NAMALWA (cell line): ENCODE measurements around the gene ZNF408.
"Not testable (repeated sequence)": the region's sequence is repeated elsewhere in the genome, so short reads cannot be mapped to it uniquely, and the experiment has no call there.

Experiments
- DNase-seq: peaks from one replicate; pipeline ENCODE4 v3.0.0-alpha.2; 2015; ENCODE audit warnings: low spot score

Gene ZNF408

GRCh38 chr11:46697723-46698122, 3.1 kb upstream of the ZNF408 start:
- DNase-seq, result no peak

DNA sequence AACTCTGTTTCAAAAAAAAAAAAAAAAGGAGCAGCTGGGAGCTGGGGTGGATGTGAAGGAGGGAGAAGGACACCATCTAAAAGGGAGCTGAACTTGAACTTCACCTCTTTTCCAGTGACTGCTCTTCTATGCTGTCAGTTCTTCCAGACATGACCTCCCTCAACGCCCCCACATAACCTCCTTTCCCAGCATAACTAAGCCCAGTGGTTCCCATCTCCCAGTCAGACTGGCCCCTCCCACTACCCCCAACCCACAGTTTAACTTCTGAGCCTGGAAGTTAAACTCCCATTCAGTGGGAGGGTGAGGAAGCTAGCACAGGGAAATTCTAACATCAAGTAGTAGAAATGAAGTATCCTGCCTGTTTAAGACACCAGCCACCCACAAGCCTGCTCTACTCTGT, 2.2 kb upstream of the ZNF408 start:
- DNase-seq, result no peak

GRCh38 chr11:46701078-46701654, 335 bp downstream of the ZNF408 start:
- DNase-seq, result peak; percentile 15

GRCh38 chr11:46705070-46705688, 4.3 kb downstream of the ZNF408 start:
- no peak for DNase-seq

DNA sequence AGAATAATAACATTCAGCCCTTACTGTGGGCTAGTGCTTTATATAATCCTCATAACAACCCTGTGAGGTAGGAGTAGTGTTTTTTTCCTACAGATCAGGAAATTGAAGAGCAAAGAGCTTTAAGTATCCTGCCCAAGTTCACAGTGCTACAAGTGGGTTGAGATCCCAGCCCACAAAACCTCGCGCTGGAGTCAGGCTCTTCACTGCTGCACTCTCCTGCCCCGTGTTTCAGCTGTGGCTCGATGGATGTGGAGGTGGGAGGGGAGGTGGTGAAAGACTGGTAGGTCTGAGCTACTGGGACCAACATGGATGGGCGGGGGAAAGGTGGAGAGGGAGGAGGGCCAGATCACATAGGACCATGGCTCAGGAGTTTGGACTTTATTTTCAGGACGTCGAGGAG, 6.1 kb downstream of the ZNF408 start:
- no peak for DNase-seq

DNA sequence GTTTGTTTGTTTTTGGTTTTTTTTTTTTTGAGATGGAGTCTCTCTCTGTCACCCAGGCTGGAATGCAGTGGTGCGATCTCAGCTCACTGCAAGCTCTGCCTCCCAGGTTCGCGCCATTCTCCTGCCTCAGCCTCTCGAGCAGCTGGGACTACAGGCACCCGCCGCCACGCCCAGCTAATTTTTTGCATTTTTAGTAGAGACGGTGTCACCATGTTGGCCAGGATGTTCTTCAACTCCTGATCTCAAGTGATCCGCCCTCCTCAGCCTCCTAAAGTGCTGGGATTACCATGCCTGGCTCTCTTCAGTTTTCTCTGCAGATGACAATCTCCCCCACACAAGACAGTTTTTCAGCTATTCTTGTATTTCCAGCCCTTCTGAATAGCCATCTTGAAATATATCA, 8.5 kb downstream of the ZNF408 start:
- not testable (repeated sequence) for DNase-seq

DNA sequence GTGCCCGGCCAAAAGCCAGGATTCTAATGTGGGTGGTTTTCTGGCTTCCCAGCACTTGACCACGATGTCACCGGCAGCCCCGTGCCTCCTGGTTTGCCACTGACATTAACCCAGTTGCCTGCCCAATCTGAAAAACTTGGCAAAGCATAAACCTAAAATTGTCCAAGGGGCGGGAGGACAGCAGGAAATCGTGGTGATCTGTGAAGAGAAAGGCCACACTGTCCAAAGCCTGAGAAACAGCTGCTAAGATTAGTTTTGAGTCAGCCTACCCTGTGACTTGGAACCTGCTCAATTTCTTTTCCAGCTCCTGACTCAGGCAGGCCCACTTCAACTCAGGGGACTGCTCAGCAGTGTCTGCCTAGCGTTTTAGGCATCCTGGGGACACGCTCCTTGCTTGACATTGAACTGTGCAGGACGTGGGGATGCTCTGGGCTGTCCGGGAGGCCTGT, 10.0 kb downstream of the ZNF408 start:
- DNase-seq, result no peak

- DNase-seq, result no peak
These were observed 10.5 kb downstream of the ZNF408 start for GRCh38 chr11:46711303-46711702.

GRCh38 chr11:46712874-46713576, 12.2 kb downstream of the ZNF408 start:
- no peak for DNase-seq

- not testable (repeated sequence) for DNase-seq
These were observed 17.0 kb downstream of the ZNF408 start for GRCh38 chr11:46717825-46718154.

DNA sequence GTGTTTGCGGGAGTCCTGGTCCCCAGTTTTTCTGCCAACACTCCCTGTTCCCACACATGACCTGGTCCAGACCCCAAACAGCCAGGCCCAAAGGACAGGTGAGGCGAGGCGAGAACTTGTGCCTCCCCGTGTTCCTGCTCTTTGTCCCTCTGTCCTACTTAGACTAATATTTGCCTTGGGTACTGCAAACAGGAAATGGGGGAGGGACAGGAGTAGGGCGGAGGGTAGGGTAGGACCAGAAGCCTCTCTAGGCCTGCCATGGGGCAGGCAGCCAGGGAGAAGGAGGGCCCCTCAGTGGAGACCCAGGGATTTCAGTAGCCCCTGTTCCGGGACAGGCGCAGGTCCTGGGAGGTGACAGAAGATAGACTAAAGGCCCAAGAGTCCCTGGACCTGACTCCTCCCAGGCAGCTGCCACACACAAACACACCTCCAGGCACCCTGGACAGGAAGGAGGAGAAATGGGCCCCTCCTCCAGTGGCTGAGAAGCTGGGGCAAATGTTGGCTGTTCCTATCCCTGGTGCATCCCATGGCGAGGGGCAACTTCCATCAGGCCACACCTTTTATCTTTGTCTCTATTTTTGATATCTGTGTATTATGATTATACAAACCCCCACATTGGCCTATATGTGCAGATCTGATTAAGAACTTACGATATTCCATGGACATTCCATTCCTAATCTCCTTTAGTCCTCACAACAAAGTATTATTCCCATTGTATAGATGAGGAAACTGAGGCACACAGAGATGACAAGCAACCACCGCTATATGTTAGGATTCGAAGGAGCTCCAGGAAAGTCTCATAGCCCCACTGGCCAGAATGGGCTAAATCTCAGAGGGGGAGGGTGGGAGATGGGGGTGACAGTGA, 17.6 kb downstream of the ZNF408 start:
- no peak for DNase-seq

- DNase-seq, result no peak
These were observed 18.3 kb downstream of the ZNF408 start, which contains the start of gene F2 for GRCh38 chr11:46719048-46719542. TSS of gene F2 (plus strand) at chr11:46719213. CDS start at chr11:46719236, 23 bp downstream.

DNA sequence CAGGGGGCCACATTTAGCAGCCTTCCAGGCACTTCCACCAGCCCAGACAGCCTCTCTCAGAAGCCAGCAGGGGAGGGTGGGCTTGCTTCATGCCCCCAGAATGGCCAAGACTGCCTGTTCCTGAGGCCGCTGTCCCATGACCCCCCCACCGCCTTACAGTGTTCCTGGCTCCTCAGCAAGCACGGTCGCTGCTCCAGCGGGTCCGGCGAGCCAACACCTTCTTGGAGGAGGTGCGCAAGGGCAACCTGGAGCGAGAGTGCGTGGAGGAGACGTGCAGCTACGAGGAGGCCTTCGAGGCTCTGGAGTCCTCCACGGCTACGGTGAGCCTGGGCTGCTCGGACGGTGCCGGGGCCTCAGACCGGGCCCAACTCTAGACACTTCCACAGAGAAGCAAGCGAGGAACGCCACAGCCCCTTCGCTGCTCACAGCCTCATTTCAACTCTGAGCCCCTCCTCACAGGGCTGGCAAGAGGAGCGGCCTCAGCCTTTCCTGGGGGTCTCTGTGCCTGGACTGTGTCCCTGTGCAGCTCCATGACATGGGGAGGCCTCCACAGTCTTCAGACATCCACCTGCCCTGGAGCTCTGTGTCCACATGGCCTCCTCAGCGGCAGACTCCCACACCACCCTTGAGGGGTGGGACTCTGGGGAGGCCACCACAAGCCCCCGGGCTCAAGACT, 18.9 kb downstream of the ZNF408 start:
- no peak for DNase-seq

GRCh38 chr11:46721286-46721685, 20.5 kb downstream of the ZNF408 start:
- DNase-seq, result no peak

GRCh38 chr11:46722566-46723358, 21.9 kb downstream of the ZNF408 start:
- DNase-seq, result no peak

- DNase-seq, result no peak
These were observed 22.5 kb downstream of the ZNF408 start for GRCh38 chr11:46723359-46723680.

- peak; percentile 29 for DNase-seq
These were observed 23.3 kb downstream of the ZNF408 start for GRCh38 chr11:46724088-46724487.

- DNase-seq, result no peak
These were observed 24.7 kb downstream of the ZNF408 start for GRCh38 chr11:46725338-46726205.

- no peak for DNase-seq
These were observed 25.5 kb downstream of the ZNF408 start for GRCh38 chr11:46726206-46726862.
